OCI-LY3 (cell line): ENCODE measurements around the gene DCTN2.

Experiments used
- H2AFZ ChIP-seq: fragments of 200-600, 300-600 bp; shearing (Covaris generic); 2 replicates; pipeline ENCODE4 v1.6.0; 2014; ENCODE audit warnings: antibody characterized with exemption, low read depth, low read length
- H3K27ac ChIP-seq: fragments of 200-600, 300-600 bp; sonication (generic); 2 replicates; pipeline ENCODE4 v1.5.1; 2014; ENCODE audit warnings: mild to moderate bottlenecking, low read length, moderate library complexity, mixed read lengths
- H3K27me3 ChIP-seq: fragments of 200-600, 300-600 bp; sonication (generic); 2 replicates; pipeline ENCODE4 v1.6.1; 2014; ENCODE audit warnings: low read depth, low read length, mixed read lengths
- H3K36me3 ChIP-seq: fragments of 200-600, 300-600 bp; sonication (generic); replicated peaks from 2 replicates; pipeline ENCODE3; 2014; ENCODE audit warnings: low read depth, low read length, mixed read lengths
- H3K4me1 ChIP-seq: fragments of 300-600, 200-600 bp; sonication (generic); 2 replicates; pipeline ENCODE4 v1.6.1; 2014; ENCODE audit warnings: low read length, mixed read lengths
- H3K4me2 ChIP-seq: fragments of 200-600, 300-600 bp; sonication (generic); 2 replicates; pipeline ENCODE4 v1.6.1; 2014; ENCODE audit warnings: low read length, mixed read lengths
- H3K4me3 ChIP-seq: fragments of 300-600, 200-600 bp; sonication (generic); 2 replicates; pipeline ENCODE4 v1.5.1; 2014; ENCODE audit warnings: antibody characterized with exemption, mild to moderate bottlenecking, low read length, moderate library complexity
- H3K79me2 ChIP-seq: fragments of 300-600, 200-600 bp; shearing (Covaris generic); 2 replicates; pipeline ENCODE4 v1.6.1; 2014; ENCODE audit warnings: mild to moderate bottlenecking, low read length, mixed read lengths
- H3K9ac ChIP-seq: fragments of 300-600, 200-600 bp; shearing (Covaris generic); 2 replicates; pipeline ENCODE4 v1.6.0; 2014; ENCODE audit warnings: mild to moderate bottlenecking, low read length, moderate library complexity
- H3K9me3 ChIP-seq: fragments of 200-600, 300-600 bp; shearing (Covaris generic); 2 replicates; pipeline ENCODE4 v1.6.1; 2014; ENCODE audit warnings: low read length, mixed read lengths; ENCODE audit not compliant: insufficient read depth
- H4K20me1 ChIP-seq: fragments of 200-600, 300-600 bp; sonication (generic); 2 replicates; pipeline ENCODE4 v1.6.1; 2016; ENCODE audit warnings: low read length, mixed read lengths; ENCODE audit not compliant: insufficient read depth
- EZH2phosphoT487 ChIP-seq: fragments of 200-600 bp; shearing (Covaris generic); IDR thresholded peaks from 2 replicates; pipeline ENCODE4 v1.6.1; 2018; ENCODE audit warnings: antibody characterized with exemption, mixed run types, low read depth
- TF ChIP-seq, protein P1 (sequence below): fragments of 200-600, 300-600 bp; sonication (generic); IDR thresholded peaks from 2 replicates; pipeline ENCODE4 v1.5.1; 2014; ENCODE audit warnings: antibody characterized with exemption, low read length, low read depth

The DCTN2 gene

DNA sequence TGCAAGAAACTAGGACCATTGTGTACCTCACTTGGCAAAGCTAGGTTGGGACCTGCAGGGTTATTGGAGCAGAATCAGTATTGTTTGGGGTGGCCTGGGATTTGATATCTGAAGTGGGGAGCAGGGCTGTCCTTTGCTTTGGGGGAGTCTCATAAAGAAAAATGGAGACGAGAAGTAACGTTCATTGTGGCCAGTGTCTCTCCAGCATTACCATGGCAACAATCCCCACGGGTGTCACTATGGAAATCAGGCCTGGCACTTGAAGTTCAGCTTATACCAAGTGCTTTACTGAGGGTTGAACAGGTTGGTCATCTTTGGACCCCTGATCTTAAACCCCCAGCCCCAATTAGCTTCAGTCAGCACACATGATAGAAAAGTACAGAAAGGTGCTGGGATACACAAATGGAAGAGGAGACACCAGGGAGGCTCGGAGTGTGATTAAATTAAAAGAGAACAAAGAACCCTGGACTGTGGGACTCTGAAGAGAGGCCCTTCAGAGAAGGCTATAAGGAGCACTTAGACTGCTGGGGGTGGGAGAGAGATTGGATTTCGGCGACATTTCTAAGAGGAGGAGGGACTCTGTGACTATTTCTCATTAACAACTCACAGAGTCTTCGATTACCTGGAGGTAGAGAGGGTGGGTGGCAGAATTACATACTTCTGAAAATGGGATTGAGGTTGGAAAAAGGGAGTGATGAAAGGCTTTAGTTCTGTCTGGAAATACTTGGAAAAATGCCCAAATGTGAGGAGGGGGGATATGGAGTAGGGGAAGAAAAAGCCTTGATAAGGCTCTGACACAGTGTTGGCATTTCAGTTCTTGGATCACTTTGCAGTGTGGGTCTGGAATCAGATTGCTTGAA is 6.6 kb upstream of the DCTN2 start:
- Histone ChIP-seq H4K20me1 (no peaks in the 10 kb centered on the region), H2AFZ (no peak overlapping the region), H3K36me3 (no peaks in the 10 kb centered on the region), H3K9ac (no peak overlapping the region), H3K79me2 (no peaks in the 10 kb centered on the region), H3K4me1 (peaks cover 4% of the 10 kb centered on the region; the same call in 1 of the 2 replicates), H3K27ac (no peak overlapping the region), H3K27me3 (no peaks in the 10 kb centered on the region), H3K4me2 (no peak overlapping the region), H3K9me3 (no peaks in the 10 kb centered on the region), H3K4me3 (no peak overlapping the region)
- TF ChIP-seq EZH2phosphoT487, result no peak
- TF ChIP-seq, protein P1, sequence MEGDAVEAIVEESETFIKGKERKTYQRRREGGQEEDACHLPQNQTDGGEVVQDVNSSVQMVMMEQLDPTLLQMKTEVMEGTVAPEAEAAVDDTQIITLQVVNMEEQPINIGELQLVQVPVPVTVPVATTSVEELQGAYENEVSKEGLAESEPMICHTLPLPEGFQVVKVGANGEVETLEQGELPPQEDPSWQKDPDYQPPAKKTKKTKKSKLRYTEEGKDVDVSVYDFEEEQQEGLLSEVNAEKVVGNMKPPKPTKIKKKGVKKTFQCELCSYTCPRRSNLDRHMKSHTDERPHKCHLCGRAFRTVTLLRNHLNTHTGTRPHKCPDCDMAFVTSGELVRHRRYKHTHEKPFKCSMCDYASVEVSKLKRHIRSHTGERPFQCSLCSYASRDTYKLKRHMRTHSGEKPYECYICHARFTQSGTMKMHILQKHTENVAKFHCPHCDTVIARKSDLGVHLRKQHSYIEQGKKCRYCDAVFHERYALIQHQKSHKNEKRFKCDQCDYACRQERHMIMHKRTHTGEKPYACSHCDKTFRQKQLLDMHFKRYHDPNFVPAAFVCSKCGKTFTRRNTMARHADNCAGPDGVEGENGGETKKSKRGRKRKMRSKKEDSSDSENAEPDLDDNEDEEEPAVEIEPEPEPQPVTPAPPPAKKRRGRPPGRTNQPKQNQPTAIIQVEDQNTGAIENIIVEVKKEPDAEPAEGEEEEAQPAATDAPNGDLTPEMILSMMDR, result no peak

DNA sequence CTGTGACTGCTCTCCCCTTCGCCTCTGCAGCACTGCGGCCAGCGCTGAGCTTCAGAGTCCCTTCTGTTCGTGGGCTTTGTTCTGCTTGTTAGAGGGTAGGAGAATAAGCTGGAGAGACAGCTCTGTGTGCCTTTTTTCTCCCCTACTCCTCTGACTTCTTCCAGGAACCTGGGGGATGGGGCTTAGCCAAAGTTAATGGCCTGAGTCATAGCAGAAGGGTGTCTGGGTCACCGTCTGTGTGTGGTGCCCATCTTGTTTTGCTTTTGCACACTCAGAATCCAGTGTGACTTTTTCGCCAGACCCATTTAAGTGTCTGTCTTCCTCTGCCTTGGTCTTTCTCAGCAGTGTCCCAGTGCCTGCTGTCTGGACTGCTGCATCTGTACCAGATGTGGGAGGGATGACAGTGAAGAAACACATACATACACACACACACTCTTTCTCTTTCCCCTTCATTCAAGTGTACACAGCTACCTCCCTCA is 5.9 kb upstream of the DCTN2 start:
- Histone ChIP-seq H3K27ac (no peak overlapping the region), H3K9ac (no peak overlapping the region), H3K4me2 (no peak overlapping the region), H3K4me3 (no peak overlapping the region), H2AFZ (no peak overlapping the region), H4K20me1 (no peaks in the 10 kb centered on the region), H3K27me3 (no peaks in the 10 kb centered on the region), H3K36me3 (no peaks in the 10 kb centered on the region), H3K4me1 (peaks cover 6% of the 10 kb centered on the region; the same call in 1 of the 2 replicates), H3K9me3 (no peaks in the 10 kb centered on the region), H3K79me2 (no peaks in the 10 kb centered on the region)
- no peak for TF ChIP-seq EZH2phosphoT487
- TF ChIP-seq, protein P1, result no peak

DNA sequence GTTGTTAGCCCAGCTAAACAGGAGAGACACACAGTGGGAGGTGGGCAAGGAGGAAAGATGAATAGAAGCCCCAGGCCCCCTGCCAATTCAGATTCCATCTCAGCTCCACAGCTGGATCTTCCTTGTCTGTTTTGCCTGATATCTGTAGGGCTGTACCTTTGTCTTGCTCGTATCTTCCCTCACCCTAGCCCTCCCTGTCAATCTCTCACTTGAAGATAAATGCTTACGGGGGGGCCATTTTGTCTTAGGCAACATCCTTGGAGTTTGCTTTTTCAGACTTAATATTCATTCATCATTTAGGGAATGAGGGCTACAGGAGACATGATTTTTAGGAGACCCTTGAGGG is 5.3 kb upstream of the DCTN2 start:
- Histone ChIP-seq H4K20me1 (no peaks in the 10 kb centered on the region), H3K9ac (no peak overlapping the region), H3K9me3 (no peaks in the 10 kb centered on the region), H3K27ac (no peak overlapping the region), H2AFZ (no peak overlapping the region), H3K36me3 (no peaks in the 10 kb centered on the region), H3K79me2 (no peaks in the 10 kb centered on the region), H3K4me3 (no peak overlapping the region), H3K4me1 (peaks cover 10% of the 10 kb centered on the region), H3K27me3 (no peaks in the 10 kb centered on the region), H3K4me2 (no peak overlapping the region)
- TF ChIP-seq, protein P1, result no peak
- no peak for TF ChIP-seq EZH2phosphoT487

DNA sequence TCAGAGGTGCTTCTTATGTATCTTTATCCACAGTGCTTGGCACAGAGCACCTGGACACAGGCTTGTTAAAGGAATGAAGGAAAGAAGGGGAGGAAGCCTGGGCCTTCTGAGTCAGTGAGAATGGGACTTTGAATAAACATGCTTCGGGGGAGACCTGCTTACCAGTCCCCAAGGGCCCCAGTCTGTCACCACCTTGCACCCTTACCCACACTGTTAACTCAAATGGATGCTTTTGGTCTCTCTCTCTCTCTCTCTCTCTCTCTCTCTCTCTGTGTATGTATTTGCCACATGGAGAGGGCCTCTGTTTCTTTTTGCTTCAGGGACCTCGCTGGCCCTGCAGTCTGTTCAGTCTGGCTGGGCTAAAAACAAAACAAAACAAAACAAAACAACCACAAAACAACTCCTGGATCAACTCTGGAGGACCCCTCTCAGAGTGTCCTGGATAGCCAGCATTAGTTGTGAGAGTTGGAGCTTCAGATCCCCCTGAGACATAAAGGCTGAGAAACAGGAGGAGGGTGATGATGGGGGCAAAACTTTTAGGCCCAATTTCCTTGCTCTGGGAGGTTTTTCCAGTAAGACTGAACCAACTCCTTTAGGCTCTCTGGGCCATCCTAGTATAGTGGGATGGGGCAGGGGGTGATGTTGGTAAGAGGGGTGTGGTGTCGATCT is 4.8 kb upstream of the DCTN2 start:
- H2AFZ ChIP-seq, result no peak overlapping the region
- peaks cover 2% of the 10 kb centered on the region for H3K79me2 ChIP-seq
- no peaks in the 10 kb centered on the region for H4K20me1 ChIP-seq
- H3K4me3 ChIP-seq, result no peak overlapping the region
- H3K27me3 ChIP-seq, result no peaks in the 10 kb centered on the region
- H3K9me3 ChIP-seq, result no peaks in the 10 kb centered on the region
- H3K4me2 ChIP-seq, result no peak overlapping the region
- TF ChIP-seq, protein P1, result no peak
- TF ChIP-seq EZH2phosphoT487, result no peak
- no peak overlapping the region for H3K27ac ChIP-seq
- H3K4me1 ChIP-seq, result peaks cover 10% of the 10 kb centered on the region
- H3K36me3 ChIP-seq, result no peaks in the 10 kb centered on the region
- no peak overlapping the region for H3K9ac ChIP-seq
